ENCODE measurements around the gene ADCY5.
A peak's percentile ranks its signal among the peaks of the same experiment; 100 is the strongest.

ADCY5 gene

GRCh38 chr3:123285479-123285878 is 163.4 kb downstream of the ADCY5 start:
- no peak for DNase-seq (ENCODE audit: low read depth)

- DNase-seq (ENCODE audit: low read depth), result no peak
Measured at GRCh38 chr3:123285066-123285465, 163.8 kb downstream of the ADCY5 start.

- DNase-seq (ENCODE audit: low read depth), result no peak
Measured at GRCh38 chr3:123284399-123285010, 164.4 kb downstream of the ADCY5 start.

GRCh38 chr3:123283657-123284398 is 165.1 kb downstream of the ADCY5 start:
- DNase-seq (ENCODE audit: low read depth), result no peak

- no peak for DNase-seq (ENCODE audit: low read depth)
Measured at GRCh38 chr3:123283074-123283473, 165.8 kb downstream of the ADCY5 start.

- no peak for DNase-seq (ENCODE audit: low read depth)
Measured at GRCh38 chr3:123282461-123282860, 166.4 kb downstream of the ADCY5 start.

GRCh38 chr3:123281929-123282328 is 167.0 kb downstream of the ADCY5 start:
- DNase-seq (ENCODE audit: low read depth), result no peak

GRCh38 chr3:123281406-123281805 is 167.5 kb downstream of the ADCY5 start:
- DNase-seq (ENCODE audit: low read depth), result no peak

- no peak for DNase-seq (ENCODE audit: low read depth)
Measured at GRCh38 chr3:123279121-123279520, 169.8 kb downstream of the ADCY5 start.

- no peak for DNase-seq (ENCODE audit: low read depth)
Measured at GRCh38 chr3:123278446-123278845, 170.4 kb downstream of the ADCY5 start.

GRCh38 chr3:123277106-123277505 is 171.8 kb downstream of the ADCY5 start:
- DNase-seq (ENCODE audit: low read depth), result no peak

GRCh38 chr3:123276346-123277006 is 172.4 kb downstream of the ADCY5 start:
- DNase-seq (ENCODE audit: low read depth), result no peak

GRCh38 chr3:123275691-123276090 is 173.2 kb downstream of the ADCY5 start:
- no peak for DNase-seq (ENCODE audit: low read depth)

GRCh38 chr3:123272547-123272946 is 176.3 kb downstream of the ADCY5 start:
- DNase-seq (ENCODE audit: low read depth), result no peak

GRCh38 chr3:123271466-123272159 is 177.3 kb downstream of the ADCY5 start:
- no peak for DNase-seq (ENCODE audit: low read depth)

- DNase-seq (ENCODE audit: low read depth), result no peak
Measured at GRCh38 chr3:123270818-123271217, 178.1 kb downstream of the ADCY5 start.

- no peak for DNase-seq (ENCODE audit: low read depth)
Measured at GRCh38 chr3:123267821-123268220, 181.1 kb downstream of the ADCY5 start.

GRCh38 chr3:123263941-123264340 is 184.9 kb downstream of the ADCY5 start:
- DNase-seq (ENCODE audit: low read depth), result no peak

GRCh38 chr3:123262868-123263267 is 186.0 kb downstream of the ADCY5 start:
- DNase-seq (ENCODE audit: low read depth), result no peak

GRCh38 chr3:123262226-123262625 is 186.7 kb downstream of the ADCY5 start:
- DNase-seq (ENCODE audit: low read depth), result no peak

GRCh38 chr3:123261666-123262065 is 187.2 kb downstream of the ADCY5 start:
- no peak for DNase-seq (ENCODE audit: low read depth)

GRCh38 chr3:123258811-123259420 is 190.0 kb downstream of the ADCY5 start:
- peak; percentile 45 for DNase-seq (ENCODE audit: low read depth)
